H1 (cell line): ENCODE measurements around the gene PDE8B. TPM values are rescaled to one million over a fixed set of nuclear protein-coding genes. Genes with fewer than 3 reads are reported as not detected.

Experiments
- CTCF ChIA-PET: fragments of 300-600 bp; sonication (Branson Sonifier 250); formaldehyde crosslinking; loops from one replicate; lab custom pipeline; 2021; ENCODE audit not compliant: partially characterized antibody; lab: Charles Lee
- POLR2A ChIA-PET: fragments of 300-600 bp; sonication (Branson Sonifier 250); formaldehyde crosslinking; loops from one replicate; lab custom pipeline; 2021; ENCODE audit warnings: inconsistent platforms; ENCODE audit not compliant: partially characterized antibody; lab: Charles Lee
- DNase-seq, 2 experiments: peaks; one replicate each; pipeline versions ENCODE4 v3.0.0 to v3.0.0-alpha.2; 2010 to 2022; ENCODE audit warnings: low spot score in 2 of 2, low read depth in 1 of 2, mixed read lengths in 1 of 2
- FAIRE-seq: peaks from 2 replicates; lab custom pipeline; 2011; peaks lifted over from hg19 to GRCh38; lab: Jason Lieb, UNC
- H2AFZ ChIP-seq: 2 replicates; pipeline ENCODE4 v1.8.1; 2012; ENCODE audit warnings: low read length, inconsistent platforms
- H2AK5ac ChIP-seq: 2 replicates; pipeline ENCODE4 v1.6.1; 2013; ENCODE audit warnings: low read depth, low read length
- H2BK120ac ChIP-seq: replicated peaks from 2 replicates; pipeline ENCODE3; 2013; ENCODE audit warnings: low read depth, low read length, inconsistent platforms
- H2BK12ac ChIP-seq: 2 replicates; pipeline ENCODE4 v1.6.1; 2013; ENCODE audit warnings: low read depth, low read length
- H2BK15ac ChIP-seq: 2 replicates; pipeline ENCODE4 v1.6.1; 2013; ENCODE audit warnings: low read length
- H2BK20ac ChIP-seq: 2 replicates; pipeline ENCODE4 v1.6.1; 2013; ENCODE audit warnings: low read length
- H2BK5ac ChIP-seq: 2 replicates; pipeline ENCODE4 v1.6.1; 2013; ENCODE audit warnings: low read depth, low read length
- H3K14ac ChIP-seq: 2 replicates; pipeline ENCODE4 v1.6.1; 2013; ENCODE audit warnings: inconsistent platforms; ENCODE audit not compliant: insufficient read length
- H3K18ac ChIP-seq: 2 replicates; pipeline ENCODE4 v1.6.1; 2013; ENCODE audit warnings: low read length; ENCODE audit errors: extremely low read depth
- H3K23ac ChIP-seq: 2 replicates; pipeline ENCODE4 v1.6.1; 2013; ENCODE audit warnings: inconsistent platforms; ENCODE audit not compliant: insufficient read length
- H3K23me2 ChIP-seq: 2 replicates; pipeline ENCODE4 v1.6.1; 2013; ENCODE audit warnings: low read depth, low read length
- H3K27ac ChIP-seq: 2 replicates; pipeline ENCODE4 v1.6.1; 2011; ENCODE audit warnings: low read depth, low read length, inconsistent platforms
- H3K27me3 ChIP-seq, 4 experiments: replicated peaks in 1 of 4; 1 replicate in 1 of 4; 2 replicates in 3 of 4; pipeline versions ENCODE4 v1.6.1 to v1.8.1; 2011 to 2013; ENCODE audit warnings: low read length in 3 of 4, mild to moderate bottlenecking in 3 of 4, inconsistent platforms in 2 of 4, mixed read lengths in 2 of 4, moderate library complexity in 1 of 4; ENCODE audit not compliant: control insufficient read depth in 3 of 4, insufficient read depth in 3 of 4; ENCODE audit errors: extremely low read depth in 1 of 4
- H3K36me3 ChIP-seq, 4 experiments: 2 replicates each; pipeline versions ENCODE4 v1.6.1 to v1.8.1; 2011 to 2013; ENCODE audit warnings: mild to moderate bottlenecking in 4 of 4, low read length in 3 of 4, moderate library complexity in 2 of 4, control low read depth in 1 of 4, inconsistent platforms in 1 of 4; ENCODE audit not compliant: insufficient read depth in 4 of 4, control insufficient read depth in 2 of 4
- H3K4ac ChIP-seq: replicated peaks from 2 replicates; pipeline ENCODE3; 2013; ENCODE audit warnings: low read length, low read depth, mixed read lengths, inconsistent platforms; ENCODE audit not compliant: insufficient read length
- H3K4me1 ChIP-seq, 4 experiments: replicated peaks in 1 of 4; 1 replicate in 1 of 4; 2 replicates in 3 of 4; pipeline versions ENCODE4 v1.6.1 to v1.8.1; 2011 to 2013; ENCODE audit warnings: low read length in 3 of 4, inconsistent platforms in 2 of 4, mixed read lengths in 1 of 4; ENCODE audit not compliant: insufficient read depth in 4 of 4, control insufficient read depth in 3 of 4
- H3K4me2 ChIP-seq, 2 experiments: 2 replicates each; pipeline versions ENCODE4 v1.6.1 to v1.8.1; 2011 to 2013; ENCODE audit warnings: low read depth in 2 of 2, low read length in 2 of 2, control low read depth in 1 of 2, inconsistent platforms in 1 of 2, mild to moderate bottlenecking in 1 of 2; ENCODE audit not compliant: insufficient read depth in 1 of 2
- H3K4me3 ChIP-seq, 4 experiments: fragments of 200-600, 300-600 bp in 1 of 4; sonication (generic), shearing (Covaris generic), sonication (Bioruptor Twin) in 1 of 4; 2 replicates each; pipeline versions ENCODE4 v1.5.1 to v1.8.1; 2011 to 2016; ENCODE audit warnings: low read length in 4 of 4, low read depth in 3 of 4, control low read depth in 2 of 4, inconsistent platforms in 2 of 4, mild to moderate bottlenecking in 2 of 4, mixed read lengths in 1 of 4, moderate library complexity in 1 of 4; ENCODE audit not compliant: insufficient read depth in 2 of 4; ENCODE audit errors: extremely low read depth in 1 of 4
- H3K56ac ChIP-seq: replicated peaks from 2 replicates; pipeline ENCODE3; 2013; ENCODE audit warnings: low read depth, mild to moderate bottlenecking, mixed read lengths, low read length, inconsistent platforms; ENCODE audit not compliant: insufficient read length
- H3K79me1 ChIP-seq: 2 replicates; pipeline ENCODE4 v1.6.1; 2013; ENCODE audit warnings: low read depth, low read length, control low read depth
- H3K79me2 ChIP-seq, 2 experiments: 2 replicates each; pipeline versions ENCODE4 v1.6.1 to v1.8.1; 2012 to 2013; ENCODE audit warnings: low read length in 2 of 2, mild to moderate bottlenecking in 2 of 2, inconsistent platforms in 1 of 2; ENCODE audit not compliant: insufficient read depth in 2 of 2, control insufficient read depth in 1 of 2
- H3K9ac ChIP-seq, 4 experiments: replicated peaks in 1 of 4; 1 replicate in 1 of 4; 2 replicates in 3 of 4; pipeline versions ENCODE4 v1.6.1 to v1.8.1; 2011 to 2013; ENCODE audit warnings: low read depth in 3 of 4, low read length in 3 of 4, control low read depth in 2 of 4, mild to moderate bottlenecking in 2 of 4, moderate library complexity in 2 of 4, inconsistent platforms in 1 of 4; ENCODE audit errors: extremely low read depth in 1 of 4
- H3K9me3 ChIP-seq, 2 experiments: 2 replicates each; pipeline versions ENCODE4 v1.6.1 to v1.8.1; 2012 to 2013; ENCODE audit warnings: mild to moderate bottlenecking in 2 of 2, moderate library complexity in 2 of 2, control low read depth in 1 of 2, inconsistent platforms in 1 of 2, low read depth in 1 of 2, low read length in 1 of 2, mixed read lengths in 1 of 2; ENCODE audit not compliant: insufficient read depth in 2 of 2
- H4K20me1 ChIP-seq, 2 experiments: replicated peaks in 1 of 2; 2 replicates each; pipeline versions ENCODE3 to v1.8.1; 2011 to 2013; ENCODE audit warnings: inconsistent platforms in 2 of 2, low read length in 2 of 2, mild to moderate bottlenecking in 1 of 2; ENCODE audit not compliant: insufficient read depth in 2 of 2, control insufficient read depth in 1 of 2
- H4K5ac ChIP-seq: 2 replicates; pipeline ENCODE4 v1.6.1; 2013; ENCODE audit warnings: low read length, low read depth, mixed read lengths, inconsistent platforms; ENCODE audit not compliant: insufficient read length
- H4K8ac ChIP-seq: 2 replicates; pipeline ENCODE4 v1.8.0; 2013; ENCODE audit warnings: mild to moderate bottlenecking, moderate library complexity, low read length, inconsistent platforms; ENCODE audit not compliant: insufficient read depth; ENCODE audit errors: extremely low read depth
- H4K91ac ChIP-seq: replicated peaks from 2 replicates; pipeline ENCODE3; 2013; ENCODE audit warnings: low read length, mixed read lengths, inconsistent platforms; ENCODE audit not compliant: insufficient read length
- CHD1 ChIP-seq: IDR thresholded peaks from 2 replicates; pipeline ENCODE4 v1.6.1; 2012; ENCODE audit warnings: low read depth, low read length, improper control_type of control experiment
- CREB1 ChIP-seq: IDR thresholded peaks from 2 replicates; pipeline ENCODE4 v1.6.1; 2012; ENCODE audit warnings: inconsistent platforms
- CTBP2 ChIP-seq: IDR thresholded peaks from 2 replicates; pipeline ENCODE4 v1.7.0; 2011; ENCODE audit warnings: borderline replicate concordance, mild to moderate bottlenecking, moderate library complexity, mixed read lengths, low read length; ENCODE audit not compliant: insufficient read depth, insufficient read length
- EP300 ChIP-seq, 2 experiments: IDR thresholded peaks; 1 replicate in 1 of 2; 2 replicates in 1 of 2; pipeline ENCODE4 v1.6.1; 2011 to 2012; ENCODE audit warnings: low read depth in 2 of 2, low read length in 2 of 2, mild to moderate bottlenecking in 2 of 2, borderline replicate concordance in 1 of 2, inconsistent platforms in 1 of 2, moderate library complexity in 1 of 2
- GTF2F1 ChIP-seq: IDR thresholded peaks from 2 replicates; pipeline ENCODE4 v1.6.1; 2012; ENCODE audit warnings: low read depth, low read length, improper control_type of control experiment, borderline replicate concordance
- HDAC2 ChIP-seq, 2 experiments: fragments of 300-600 bp in 1 of 2; sonication (generic) in 1 of 2; IDR thresholded peaks; 2 replicates each; pipeline ENCODE4 v1.6.1; 2011 to 2012; ENCODE audit warnings: low read depth in 2 of 2, low read length in 2 of 2, mild to moderate bottlenecking in 2 of 2, moderate library complexity in 2 of 2, borderline replicate concordance in 1 of 2, inconsistent platforms in 1 of 2
- NRF1 ChIP-seq: IDR thresholded peaks from 2 replicates; pipeline ENCODE4 v1.6.1; 2011; ENCODE audit warnings: mild to moderate bottlenecking, low read depth, low read length, improper control_type of control experiment
- PHF8 ChIP-seq: fragments of 200-600 bp; sonication (generic); conservative IDR thresholded peaks from 2 replicates; pipeline ENCODE4 v1.7.1; 2012; ENCODE audit warnings: low read depth, mild to moderate bottlenecking, inconsistent platforms, low read length, moderate library complexity
- POLR2A ChIP-seq, 2 experiments: IDR thresholded peaks; 1 replicate in 1 of 2; 2 replicates in 1 of 2; pipeline ENCODE4 v1.6.1; 2011; ENCODE audit warnings: low read depth in 2 of 2, low read length in 2 of 2, mild to moderate bottlenecking in 2 of 2; ENCODE audit errors: control extremely low read depth in 1 of 2
- RNF2 ChIP-seq: fragments of 200-900, 300-1000 bp; sonication (generic); IDR thresholded peaks from 2 replicates; pipeline ENCODE4 v1.7.1; 2016; ENCODE audit warnings: borderline replicate concordance, low read depth, mild to moderate bottlenecking, antibody characterized with exemption, low read length; ENCODE audit not compliant: poor library complexity, severe bottlenecking; ENCODE audit errors: missing control alignments
- RXRA ChIP-seq: IDR thresholded peaks from 2 replicates; pipeline ENCODE4 v1.6.1; 2011; ENCODE audit warnings: low read depth, mild to moderate bottlenecking, low read length, moderate library complexity; ENCODE audit not compliant: insufficient read depth
- SIRT6 ChIP-seq: IDR thresholded peaks from one replicate; pipeline ENCODE4 v1.7.1; 2012; ENCODE audit warnings: low read length, inconsistent platforms
- ZNF274 ChIP-seq: IDR thresholded peaks from 2 replicates; pipeline ENCODE4 v1.7.0; 2012; ENCODE audit warnings: low read length, borderline replicate concordance; ENCODE audit errors: extremely low read depth
- WGBS, 2 experiments: shearing (Covaris generic) in 1 of 2; methylation state at CpG; one replicate each; pipeline versions ENCODE4 v1.1.6 to v1.1.7; 2013 to 2015; ENCODE audit warnings: low lambda C conversion rate in 2 of 2, mixed read lengths in 2 of 2, inconsistent platforms in 1 of 2, low coverage in 1 of 2, missing lambda C conversion rate in 1 of 2; ENCODE audit not compliant: insufficient replicate concordance in 2 of 2, insufficient coverage in 1 of 2, insufficient read length in 1 of 2; ENCODE audit errors: extremely low coverage in 1 of 2, missing lambda C conversion rate in 1 of 2; 5-methylcytosine and 5-hydroxymethylcytosine counted together
- polyA plus RNA-seq, 7 experiments: library from polyadenylated mRNA; depleted of rRNA in 3 of 7; stranded (reverse) in 5 of 7; unstranded in 2 of 7; fragments of >200 nt in 5 of 7; fragments of 200-250 nt in 2 of 7; gene quantifications; 1 replicate in 5 of 7; 2 replicates in 1 of 7; 4 replicates in 1 of 7; pipeline versions ENCODE4 v1.2.1 to v1.2.3, GENCODE V29; 2011 to 2013; ENCODE audit warnings: missing spikeins in 2 of 7, mixed read lengths in 2 of 7
- total RNA-seq: library from RNA; stranded (reverse); fragmentation: NEBNext Ultra II Directional; extraction: Animal tissue kit (Norgen Biotek cat#: 25700); gene quantifications from 2 replicates; pipeline ENCODE4 v1.2.1, GENCODE V29; 2021
- TF ChIP-seq, protein P1 (sequence below): IDR thresholded peaks from 2 replicates; pipeline ENCODE4 v1.6.1; 2011; ENCODE audit warnings: low read depth, mild to moderate bottlenecking, low read length; ENCODE audit not compliant: insufficient read depth

Gene PDE8B
- total and polyA plus RNA-seq, 2 of the 8 experiments (the other 6 are each of a cell fraction or from before 2014, with no cell fraction given), result 0.32 to 1.1 TPM

DNA sequence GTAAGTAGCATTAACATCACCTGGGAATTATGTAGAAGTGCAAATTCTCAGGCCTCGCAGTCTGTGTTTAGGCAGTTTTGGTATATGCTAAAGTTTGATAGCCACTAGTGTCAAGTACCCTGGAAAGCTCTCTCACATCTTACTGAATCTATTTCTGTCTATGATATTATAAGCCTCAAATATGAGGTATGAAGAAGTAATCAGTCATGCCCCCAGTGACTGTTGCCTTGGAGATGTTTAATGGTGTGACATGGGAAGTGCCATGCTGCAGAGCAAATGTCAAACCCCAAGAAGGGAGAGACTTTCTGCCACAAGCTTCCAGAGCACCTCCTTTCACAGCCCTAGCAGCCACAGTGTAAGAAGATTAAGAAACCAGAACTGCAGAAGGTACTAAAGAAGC lies 9.8 kb upstream of the PDE8B start:
- H3K14ac ChIP-seq, result no peak overlapping the region
- H4K20me1 ChIP-seq, result no peaks in the 10 kb centered on the region
- ChIA-PET POLR2A (no interaction called here), CTCF (interaction anchor here (0.8 kb wide), 1 partner anchor 56 kb away, joined by 4 read pairs; no protein-coding TSS in a partner anchor)
- no peak overlapping the region for H2AK5ac ChIP-seq
- FAIRE-seq (no peak), DNase-seq (no peak)
- H2BK15ac ChIP-seq, result no peak overlapping the region
- H3K4me3 ChIP-seq, result no peak overlapping the region
- H3K79me1 ChIP-seq, result no peaks in the 10 kb centered on the region
- H2BK120ac ChIP-seq, result no peak overlapping the region
- WGBS, 2 experiments, result 100% methylated on average over 1 of the region's 1 CpG; no CpG with 5 or more reads in 1 of the 2 experiments
- no peak overlapping the region for H3K27ac ChIP-seq
- no peak overlapping the region for H3K23ac ChIP-seq
- no peak overlapping the region for H2BK12ac ChIP-seq
- H3K9me3 ChIP-seq, result no peaks in the 10 kb centered on the region
- H3K4me1 ChIP-seq, result no peaks in the 10 kb centered on the region
- no peak overlapping the region for H4K91ac ChIP-seq
- no peak overlapping the region for H4K8ac ChIP-seq
- no peaks in the 10 kb centered on the region for H3K79me2 ChIP-seq
- no peak overlapping the region for H4K5ac ChIP-seq
- H3K23me2 ChIP-seq, result no peaks in the 10 kb centered on the region
- H2BK20ac ChIP-seq, result no peak overlapping the region
- H3K18ac ChIP-seq, result no peak overlapping the region
- no peak overlapping the region for H3K4ac ChIP-seq
- no peak overlapping the region for H2AFZ ChIP-seq
- no peak overlapping the region for H3K56ac ChIP-seq
- no peak overlapping the region for H3K9ac ChIP-seq
- H3K27me3 ChIP-seq, result no peaks in the 10 kb centered on the region
- H3K4me2 ChIP-seq, result no peak overlapping the region
- no peaks in the 10 kb centered on the region for H3K36me3 ChIP-seq
- H2BK5ac ChIP-seq, result no peak overlapping the region
- TF ChIP-seq, protein P1, sequence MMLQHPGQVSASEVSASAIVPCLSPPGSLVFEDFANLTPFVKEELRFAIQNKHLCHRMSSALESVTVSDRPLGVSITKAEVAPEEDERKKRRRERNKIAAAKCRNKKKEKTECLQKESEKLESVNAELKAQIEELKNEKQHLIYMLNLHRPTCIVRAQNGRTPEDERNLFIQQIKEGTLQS, result no peak
- no peak for TF ChIP-seq HDAC2 (IDR thresholded peaks at IDR 0.05; ENCODE audit: borderline replicate concordance in 1 of 2, low read depth in 2 of 2, low read length in 2 of 2)
- TF ChIP-seq NRF1, result no peak
- TF ChIP-seq CHD1, result no peak
- no peak for TF ChIP-seq SIRT6
- TF ChIP-seq GTF2F1, result no peak
- TF ChIP-seq POLR2A (IDR thresholded peaks at IDR 0.05; ENCODE audit: control extremely low read depth in 1 of 2, low read depth in 2 of 2, low read length in 2 of 2), result no peak
- TF ChIP-seq EP300 (IDR thresholded peaks at IDR 0.05; ENCODE audit: borderline replicate concordance in 1 of 2, low read depth in 2 of 2, low read length in 2 of 2), result no peak
- no peak for TF ChIP-seq CREB1
- TF ChIP-seq ZNF274, result no peak
- no peak for TF ChIP-seq PHF8
- no peak for TF ChIP-seq CTBP2
- no peak for TF ChIP-seq RXRA
- TF ChIP-seq RNF2, result no peak
